Activated gamma-delta T cell treated with anti-CD3 and anti-CD28 coated beads, Interleukin-2, amount 50 U/mL, for 16 hours (primary cell): ENCODE data around the gene NEK6.

ENCODE experiments used
- DNase-seq: peaks from one replicate; pipeline ENCODE4 v3.0.0-alpha.2; 2020; ENCODE audit warnings: low read depth

Gene NEK6

DNA sequence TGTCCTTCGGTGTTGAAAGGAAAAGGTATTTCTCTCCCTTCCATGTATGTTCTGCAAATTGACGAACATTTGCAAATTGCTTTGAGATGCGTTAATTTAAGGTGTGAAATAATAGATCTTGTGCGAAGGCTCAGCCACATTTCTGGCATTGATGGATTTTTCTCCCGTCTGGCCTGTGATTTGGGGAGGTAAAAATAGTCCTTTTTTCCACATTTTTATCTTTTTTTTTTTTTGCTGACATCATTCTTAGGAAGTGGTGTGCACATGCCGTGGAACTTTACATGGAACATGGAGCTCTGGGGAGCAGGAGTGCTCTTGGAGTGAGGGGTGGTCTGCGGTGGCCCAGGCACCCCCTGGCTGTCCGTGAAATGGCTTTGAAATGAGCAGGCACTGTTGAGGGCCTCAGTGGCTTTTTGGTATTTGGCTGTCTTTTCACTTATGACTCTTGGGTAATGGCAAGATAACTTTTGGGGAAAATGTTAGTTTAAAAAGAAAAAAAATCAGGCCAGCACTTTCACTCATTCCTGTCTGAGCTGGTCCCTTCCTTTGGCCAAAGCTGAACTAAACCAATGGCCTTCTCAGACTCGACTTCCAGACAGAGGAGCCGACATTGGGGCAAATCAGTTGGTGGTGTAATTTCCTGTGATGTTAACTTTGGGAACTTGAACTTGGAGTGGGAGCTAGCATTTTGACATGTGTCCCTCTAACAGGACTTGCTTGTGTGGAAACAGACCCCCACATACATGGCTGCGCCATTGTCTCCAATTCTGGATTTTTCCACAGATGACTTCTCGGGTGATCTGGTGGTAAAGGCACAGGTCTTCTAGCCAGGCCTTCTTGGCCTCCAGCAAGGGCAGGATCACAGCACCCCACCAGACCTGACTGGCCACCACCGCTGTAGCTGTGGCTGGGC, 4.2 kb downstream of the NEK6 start:
- no peak for DNase-seq

DNA sequence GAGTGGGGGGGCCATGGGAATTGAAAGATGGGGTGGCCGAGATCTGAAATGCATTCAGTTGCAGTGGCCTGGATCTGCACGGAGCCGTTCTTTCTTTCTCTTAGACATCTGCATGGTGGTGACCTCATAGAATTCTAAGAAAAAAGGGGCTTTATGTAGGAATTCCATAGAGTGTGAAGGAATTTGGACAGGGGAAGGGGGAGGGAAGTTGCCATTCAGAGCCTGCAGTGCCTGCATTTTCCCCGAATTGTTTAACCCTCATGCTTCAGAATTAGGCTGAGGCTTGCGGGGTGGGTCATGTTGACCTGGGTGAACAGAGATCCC, 4.9 kb downstream of the NEK6 start:
- no peak for DNase-seq

DNA sequence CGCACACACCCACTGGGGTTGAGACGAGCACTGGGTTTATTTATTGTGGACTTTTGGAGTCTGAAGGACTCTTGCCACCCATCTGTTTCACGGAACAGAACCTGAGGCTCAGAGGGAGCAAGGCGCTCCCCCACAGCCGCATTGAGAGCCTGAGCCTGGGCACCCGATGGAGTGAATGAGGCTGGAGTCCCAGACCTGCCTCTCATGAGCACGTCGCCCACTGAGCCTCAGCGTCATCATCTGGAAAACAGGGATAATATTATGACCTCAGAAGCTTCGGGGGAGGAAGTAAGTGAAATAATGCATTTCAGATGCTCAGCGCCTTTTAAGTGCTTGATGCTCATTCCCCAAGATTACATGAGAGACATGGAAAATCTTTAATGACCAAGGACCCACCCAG, 5.5 kb downstream of the NEK6 start:
- no peak for DNase-seq

DNA sequence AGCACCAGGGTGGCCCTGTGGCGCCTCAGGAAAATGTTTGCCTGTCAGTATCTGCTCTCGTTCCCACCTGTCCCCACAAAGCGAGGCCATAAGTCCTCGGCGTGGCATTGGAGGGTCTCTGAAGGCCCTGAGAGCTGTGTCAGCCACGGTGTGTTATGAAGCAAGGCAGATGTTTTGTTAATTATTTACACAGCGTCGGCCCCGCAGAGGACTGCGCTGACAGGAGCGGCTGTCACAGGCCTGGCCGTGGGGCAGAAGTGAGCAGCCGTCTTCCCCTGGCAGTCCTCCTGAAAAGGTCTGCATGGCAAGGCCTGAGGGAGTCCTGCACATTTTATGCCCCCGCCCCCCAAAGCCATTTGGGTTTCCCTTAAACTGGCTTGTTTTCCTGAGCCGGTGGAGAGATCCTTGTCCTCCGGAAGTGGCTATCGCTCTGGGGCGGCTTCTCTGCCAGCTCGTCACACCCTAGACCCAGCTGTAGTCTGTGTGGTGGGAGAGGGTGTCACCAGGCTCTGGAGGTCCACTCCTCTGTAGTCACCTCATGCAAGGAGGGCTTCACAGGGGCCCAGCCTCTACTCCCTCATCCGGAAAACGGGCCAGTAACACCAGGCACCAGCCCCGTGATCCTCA, 6.2 kb downstream of the NEK6 start:
- no peak for DNase-seq

DNA sequence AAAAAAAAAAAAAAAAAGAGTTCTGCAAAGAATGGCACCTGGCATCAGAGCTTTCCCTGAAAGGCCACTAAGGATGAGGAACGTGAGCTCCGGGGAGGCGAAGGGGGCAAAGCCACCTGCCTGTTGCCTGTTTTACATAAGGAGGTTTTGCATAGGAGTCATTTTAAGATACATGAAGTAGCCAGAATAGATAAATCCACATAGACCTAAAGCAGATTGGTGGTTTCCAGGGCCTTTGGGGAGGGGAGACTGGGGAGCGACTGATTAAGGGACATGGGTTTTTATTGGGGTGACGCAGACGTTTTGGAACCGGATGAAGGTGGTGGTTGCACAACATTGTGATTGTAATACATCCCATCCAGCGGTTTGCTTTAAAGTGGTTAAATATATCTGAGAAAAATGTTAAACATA, 7.1 kb downstream of the NEK6 start:
- no peak for DNase-seq

DNA sequence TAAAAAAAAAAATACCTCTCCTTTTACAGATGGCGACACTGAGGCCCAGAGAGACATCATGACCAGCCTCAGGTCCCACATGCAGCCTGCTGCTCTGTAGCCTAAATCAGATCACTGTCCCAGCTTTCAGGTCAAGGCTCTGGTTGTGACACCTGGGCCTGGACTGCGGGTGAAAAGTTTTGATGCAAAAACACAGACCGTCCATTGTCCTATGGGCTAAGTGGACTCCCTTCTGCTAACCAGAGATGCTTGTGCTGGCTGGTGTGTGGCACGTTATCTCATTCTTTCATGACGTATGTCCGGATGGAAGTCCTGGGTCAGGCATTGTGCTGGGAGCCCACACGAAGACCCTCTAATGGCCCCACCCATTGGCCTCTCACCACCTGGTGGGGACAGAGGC, 7.8 kb downstream of the NEK6 start:
- DNase-seq, result no peak

DNA sequence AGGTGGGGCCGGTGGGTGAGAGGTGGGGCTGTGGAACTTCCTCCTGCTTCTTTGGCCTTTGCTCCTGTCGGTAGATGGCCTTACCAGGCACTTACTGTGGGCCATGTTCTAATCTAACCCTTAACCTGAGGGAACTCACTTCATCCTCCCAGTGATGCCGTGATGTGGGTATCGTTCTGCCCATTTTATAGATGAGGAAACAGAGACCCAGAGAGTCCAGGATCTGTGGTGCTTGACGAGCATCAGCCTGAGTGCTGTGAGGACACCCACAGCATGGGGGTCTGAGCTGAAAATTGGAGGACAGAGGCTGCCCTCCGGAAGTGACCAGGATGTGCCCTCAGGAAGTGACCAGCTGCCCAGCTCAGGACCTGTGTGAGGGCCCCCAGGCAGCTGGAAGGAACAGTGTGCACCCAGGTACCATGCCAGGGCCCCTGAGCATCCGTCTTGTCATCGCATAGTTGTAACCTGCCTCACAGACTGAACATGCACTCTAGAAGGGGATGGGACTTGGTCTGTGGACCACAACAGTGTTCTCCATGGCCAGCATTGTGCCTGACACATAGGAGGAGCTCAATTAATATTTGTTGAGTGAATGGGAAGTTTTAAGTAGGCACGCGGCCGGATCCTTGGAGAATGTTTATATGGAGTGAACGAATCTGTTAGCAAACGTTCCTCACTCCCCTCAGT, 8.5 kb downstream of the NEK6 start:
- no peak for DNase-seq

DNA sequence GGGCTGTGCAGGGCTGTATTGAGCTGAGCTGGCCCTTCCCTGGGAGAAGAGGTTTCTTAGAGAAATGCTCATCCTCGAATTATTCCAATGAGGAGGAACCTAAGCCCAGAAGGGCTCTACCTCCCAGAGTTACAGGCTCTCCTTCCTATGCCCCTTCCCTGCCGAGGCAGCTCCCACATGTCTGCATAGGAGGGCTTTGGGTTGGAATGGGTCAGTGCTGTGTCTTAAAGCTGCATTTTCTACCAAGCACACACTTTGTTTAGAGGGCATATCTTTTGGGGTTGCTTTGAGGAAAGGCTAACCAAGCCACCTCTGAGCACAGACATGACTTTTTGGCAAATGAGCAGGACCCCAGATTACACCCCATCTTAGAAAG, 9.1 kb downstream of the NEK6 start:
- DNase-seq, result no peak

DNA sequence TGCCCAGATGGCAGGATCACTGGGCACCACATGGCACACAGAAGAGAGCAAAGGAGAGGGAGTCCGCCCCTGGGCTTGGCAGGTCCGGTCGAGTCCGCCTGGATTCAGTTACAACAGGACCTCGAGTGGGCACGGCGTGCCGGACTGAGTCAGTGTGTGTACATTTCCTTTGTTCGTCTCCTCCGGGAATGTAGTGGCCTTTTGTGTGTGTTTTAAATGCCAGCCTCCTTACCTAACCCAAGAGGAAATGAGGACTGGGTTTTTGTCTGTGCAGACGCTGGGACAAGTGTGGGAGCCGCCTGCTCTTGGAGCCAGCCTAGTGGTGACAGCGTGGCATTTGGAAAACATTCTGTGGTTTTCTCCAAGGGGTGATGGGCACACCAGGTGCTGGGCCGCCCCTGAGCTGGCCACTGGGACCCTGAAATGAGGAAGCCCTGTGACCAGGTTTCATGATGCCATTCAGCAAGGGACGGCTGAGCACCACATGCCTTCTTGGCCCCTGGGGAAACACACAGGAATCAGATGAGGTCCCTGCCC, 9.6 kb downstream of the NEK6 start:
- DNase-seq, result no peak

DNA sequence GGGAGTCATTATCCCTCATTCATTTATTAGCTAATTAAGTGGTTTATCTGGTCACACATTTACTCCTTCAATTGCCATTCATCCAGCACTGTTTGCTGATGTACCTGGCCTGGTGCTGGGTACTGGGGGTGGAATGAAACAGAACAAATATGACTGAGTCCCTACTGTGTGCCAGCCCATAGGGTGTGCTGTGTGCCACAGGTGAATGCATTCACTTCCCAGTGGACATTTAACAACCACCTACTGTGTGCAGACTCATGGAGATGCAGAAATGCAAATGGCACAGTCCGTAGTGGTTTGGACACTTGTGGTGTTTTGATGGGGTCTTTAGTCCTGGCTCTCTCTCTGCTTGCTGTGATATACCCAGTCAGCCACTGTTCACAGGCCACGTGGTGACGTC, 10.5 kb downstream of the NEK6 start:
- DNase-seq, result no peak

DNA sequence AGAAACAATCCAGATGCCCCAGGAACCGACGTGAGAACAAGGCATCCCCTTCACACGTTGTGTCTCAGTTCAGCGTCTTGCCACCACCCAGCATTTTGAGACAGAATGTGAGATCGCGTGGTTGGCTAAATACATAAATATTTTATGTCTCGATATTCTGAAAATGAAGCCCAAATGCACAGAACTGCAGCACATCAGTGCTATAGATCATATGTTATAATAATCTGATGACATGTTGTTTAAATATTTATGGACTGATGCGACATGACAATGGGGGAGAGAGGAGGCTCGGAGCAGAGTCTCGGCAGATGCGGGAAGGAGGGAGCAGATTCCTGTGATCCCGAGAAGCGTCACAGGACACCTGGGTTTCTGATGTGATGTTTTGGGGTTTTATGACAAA, 10.9 kb downstream of the NEK6 start:
- no peak for DNase-seq

DNA sequence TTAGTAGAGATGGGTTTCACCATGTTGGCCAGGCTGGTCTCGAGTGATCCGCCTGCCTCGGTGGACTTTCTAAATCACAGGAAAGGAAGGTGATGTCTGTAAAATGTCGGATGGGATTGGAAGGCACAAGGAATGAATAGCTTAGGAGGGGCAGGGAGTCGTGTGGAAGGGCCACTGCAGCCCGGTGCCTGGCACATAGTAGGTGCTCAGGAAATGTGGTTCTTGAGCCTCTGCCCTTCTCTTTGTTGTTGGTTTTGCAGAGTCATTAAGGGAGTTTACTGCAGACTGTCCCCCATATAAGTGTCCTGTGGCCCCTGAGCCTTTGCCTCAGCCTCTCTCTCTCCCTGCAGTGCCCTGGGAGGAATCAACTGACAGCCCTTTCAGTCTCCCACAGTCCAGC, 11.8 kb downstream of the NEK6 start:
- no peak for DNase-seq

DNA sequence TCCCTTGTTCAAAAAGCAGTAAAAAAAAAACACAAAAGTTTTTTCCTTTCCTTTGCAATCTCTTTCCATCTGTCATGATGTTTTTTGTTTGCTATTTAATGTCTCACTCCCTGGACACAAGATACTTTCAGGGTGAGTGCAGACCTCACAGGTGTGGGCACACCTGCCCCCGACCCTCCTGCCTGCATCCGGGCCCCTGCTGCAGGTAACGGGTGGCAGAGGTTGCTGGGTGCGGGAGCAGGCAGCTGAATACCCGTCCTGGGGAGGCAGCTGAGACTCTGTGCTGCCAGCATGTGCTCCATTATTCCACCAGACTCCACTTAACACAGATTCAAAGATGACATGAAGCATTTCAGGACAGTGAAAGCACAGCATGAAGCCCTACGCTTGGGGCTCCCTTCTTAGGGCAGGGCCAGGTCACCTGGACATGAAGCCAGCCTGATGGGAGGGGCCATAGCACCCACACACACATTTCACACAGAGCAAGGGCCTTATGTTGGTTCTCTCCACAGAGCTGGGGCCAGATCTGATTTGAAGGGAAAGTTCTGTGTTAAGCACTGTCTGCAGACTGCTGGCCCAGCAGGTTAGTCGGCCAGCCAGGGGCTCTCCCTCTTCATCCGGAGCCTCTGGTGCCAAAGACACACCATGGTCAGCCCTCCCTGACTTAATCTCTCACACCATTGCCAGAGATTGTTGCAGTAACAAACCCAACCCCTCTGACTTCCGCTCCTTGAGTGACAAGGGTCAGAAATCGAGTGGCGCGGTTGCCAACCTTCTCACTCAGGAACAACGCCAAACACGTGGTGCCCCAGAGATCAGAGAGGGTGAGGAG, 13.0 kb downstream of the NEK6 start:
- no peak for DNase-seq

DNA sequence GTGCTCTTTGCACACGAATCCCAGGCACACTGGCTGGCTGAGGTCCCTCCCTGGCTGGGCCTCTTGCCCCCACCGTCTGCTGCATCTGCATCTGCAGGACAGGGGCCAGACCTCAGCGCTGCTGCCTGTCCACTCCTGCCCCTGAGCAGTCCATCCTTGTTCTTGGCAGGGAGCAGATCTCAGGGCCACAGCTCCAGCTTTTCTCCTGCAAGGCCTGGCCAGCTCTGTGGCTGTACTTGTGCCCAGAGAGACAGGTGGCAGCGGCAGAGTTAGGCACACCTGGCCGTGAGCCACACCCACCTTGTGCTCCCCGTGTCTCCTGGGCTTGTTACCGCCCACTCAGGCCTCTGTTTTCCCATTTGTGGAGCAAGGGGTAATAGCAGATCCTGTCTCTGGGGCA, 13.9 kb downstream of the NEK6 start:
- no peak for DNase-seq

DNA sequence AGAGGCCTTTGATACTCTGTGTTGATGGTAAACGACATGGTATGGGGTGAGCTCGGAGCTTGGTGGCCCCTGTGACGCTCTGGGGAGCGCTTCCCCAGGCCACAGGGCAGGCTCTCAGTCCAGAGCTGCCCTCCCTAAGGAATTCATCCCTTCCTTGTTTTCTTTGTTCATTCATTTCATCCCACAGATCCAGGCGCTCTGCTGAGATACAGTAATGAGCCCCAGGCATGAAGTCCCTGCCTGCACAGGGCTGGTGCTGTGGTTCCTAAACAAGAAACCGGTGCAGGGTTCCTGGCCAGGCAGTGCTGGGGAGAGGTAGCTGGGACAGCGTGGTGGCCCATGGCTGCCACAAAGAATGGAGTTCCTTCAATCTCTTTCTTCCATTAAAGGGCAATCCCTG, 14.4 kb downstream of the NEK6 start:
- DNase-seq, result no peak

DNA sequence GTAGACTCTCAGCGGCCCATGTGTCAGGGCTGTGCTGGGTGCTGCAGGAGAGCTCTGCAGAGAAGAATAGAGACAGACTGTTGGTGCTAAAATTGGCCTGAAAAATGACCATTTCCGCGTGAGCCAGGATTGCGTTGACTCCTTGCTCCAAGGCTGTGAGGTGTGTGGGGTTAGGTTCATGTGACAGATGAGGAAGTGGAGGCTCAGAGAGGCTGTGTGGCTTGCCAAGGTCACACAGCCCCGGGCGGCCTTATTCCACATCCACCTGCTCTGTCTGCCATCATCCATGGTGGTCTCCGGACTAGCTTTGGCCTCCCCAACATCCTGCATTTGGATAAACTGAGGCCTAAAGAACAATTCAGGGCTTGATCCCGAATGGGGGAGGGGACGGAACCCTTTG, 15.2 kb downstream of the NEK6 start:
- DNase-seq, result no peak

DNA sequence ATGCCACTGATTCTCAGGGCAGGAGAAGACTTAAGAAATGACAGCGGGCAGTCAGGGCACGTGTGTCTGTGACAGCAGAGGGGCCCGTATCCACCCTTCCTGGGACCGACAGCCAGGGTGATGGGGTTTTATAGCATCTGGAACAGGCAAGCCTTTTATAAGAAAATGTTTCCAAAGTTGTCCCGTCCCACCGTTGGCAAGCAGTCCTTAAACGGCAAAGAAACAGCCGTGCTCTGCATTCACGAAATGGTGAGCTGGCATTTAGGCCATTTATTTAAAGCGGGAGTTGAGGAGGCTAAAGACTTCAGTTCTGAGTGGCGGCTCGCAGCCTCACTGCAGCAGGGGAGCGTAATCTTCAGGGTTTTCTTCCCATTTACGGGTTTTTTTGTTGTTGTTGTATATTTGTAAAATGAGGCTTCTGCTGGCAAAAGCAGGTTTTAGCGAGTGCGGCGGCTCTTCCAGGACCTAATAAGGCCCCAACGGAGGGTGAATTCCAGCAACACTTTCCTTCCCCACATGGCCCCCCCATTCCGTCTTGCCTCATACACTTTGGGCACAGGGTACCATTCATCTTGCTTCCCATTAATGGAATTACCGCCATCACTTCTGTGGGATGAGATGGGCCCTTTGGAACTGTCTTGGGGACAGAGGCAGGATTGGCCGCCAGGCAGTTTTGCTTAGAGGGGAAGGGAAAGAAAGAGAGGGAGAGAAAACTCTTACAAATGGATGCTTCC, 15.8 kb downstream of the NEK6 start:
- no peak for DNase-seq

DNA sequence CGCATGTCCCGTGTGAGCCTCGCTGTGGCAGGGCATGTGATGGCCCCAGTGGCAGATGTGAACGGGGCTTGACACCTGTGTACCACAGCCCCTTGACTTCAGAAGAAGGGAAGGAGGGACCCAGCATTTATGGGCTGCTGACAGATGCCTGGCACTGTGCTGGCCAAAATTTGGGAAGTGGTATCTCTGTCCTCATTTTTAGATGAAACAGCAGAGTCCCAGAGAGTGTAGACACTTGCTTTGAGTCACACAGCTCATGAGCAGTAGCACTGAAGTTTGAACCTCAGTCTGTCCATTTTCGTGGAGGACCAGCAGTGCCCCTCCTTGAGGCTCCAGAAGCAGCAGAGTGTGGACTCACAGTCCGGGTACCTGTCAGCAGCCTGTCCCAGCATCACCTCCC, 16.5 kb downstream of the NEK6 start:
- no peak for DNase-seq

DNA sequence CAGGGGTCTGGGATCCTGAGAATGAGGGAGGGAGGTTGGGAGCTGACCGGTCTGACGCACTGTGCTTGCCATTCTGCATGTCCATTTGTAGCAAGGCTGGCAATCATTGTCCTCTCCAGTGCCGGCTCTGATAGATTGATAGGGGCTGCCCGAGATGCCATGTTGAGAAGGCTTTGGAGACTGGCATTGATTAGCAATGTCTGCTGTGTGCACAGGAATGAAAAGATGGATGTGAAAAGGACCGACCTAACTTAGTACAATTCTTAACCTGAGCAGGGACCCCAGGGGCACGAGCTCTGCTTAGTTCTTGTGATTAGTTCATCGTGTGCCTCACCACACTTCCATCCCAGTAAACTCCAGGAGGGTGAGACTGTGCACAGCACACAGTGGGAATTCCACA, 17.0 kb downstream of the NEK6 start:
- no peak for DNase-seq

DNA sequence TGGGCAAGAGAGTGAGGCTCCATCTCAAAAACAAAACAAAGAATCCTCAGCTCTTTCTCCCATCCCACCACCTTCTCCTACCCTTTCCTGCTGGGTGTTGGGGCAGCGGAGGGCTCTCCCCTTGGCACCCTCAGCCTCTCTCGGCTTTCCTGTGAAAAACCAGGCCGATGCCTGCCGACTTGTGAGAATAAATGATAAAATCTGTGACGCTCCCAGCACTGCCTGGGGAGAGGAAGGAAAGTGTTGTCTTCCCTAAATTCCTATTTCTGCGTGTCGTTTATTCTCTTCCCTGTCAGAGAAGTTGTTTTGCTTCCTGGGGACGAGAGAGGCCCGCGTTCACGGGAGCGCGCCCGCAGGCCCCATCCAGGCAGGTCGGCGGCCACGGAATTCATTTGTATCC, 19.7 kb downstream of the NEK6 start:
- no peak for DNase-seq

DNA sequence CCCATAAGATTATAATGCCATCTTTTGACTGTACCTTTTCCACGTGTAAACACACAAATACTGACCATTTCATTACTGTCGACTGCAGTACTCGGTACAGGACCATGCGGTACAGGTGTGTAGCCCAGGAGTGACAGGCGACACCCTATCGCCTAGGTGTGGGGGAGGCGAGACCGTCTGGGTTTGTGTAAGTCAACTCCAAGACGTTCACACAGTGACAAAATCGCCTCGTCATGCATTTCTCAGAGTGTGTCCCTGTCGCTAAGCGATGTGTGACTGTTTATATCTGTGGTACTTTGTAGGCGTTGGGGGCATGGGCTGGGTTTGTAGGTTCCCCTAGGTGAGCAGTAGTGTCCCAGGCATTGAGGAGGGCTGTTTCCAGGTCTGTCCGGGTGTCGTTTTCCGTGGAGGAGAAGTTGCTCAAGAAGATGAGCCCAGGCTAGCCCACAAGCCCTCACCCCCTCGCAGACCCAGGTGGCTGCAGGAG, 20.3 kb downstream of the NEK6 start:
- no peak for DNase-seq
